K562 (cell line): ENCODE results near the gene FAM110D. TPM values are rescaled to one million over a fixed set of nuclear protein-coding genes. Genes with fewer than 3 reads are reported as not detected.
A peak's percentile ranks its signal among the peaks of the same experiment; 100 is the strongest.

Source experiments
- FOXK1 ChIP-seq: sonication (generic); formaldehyde crosslinking; IDR thresholded peaks from 2 replicates; pipeline ENCODE4 v1.8.0; 2022; ENCODE audit warnings: missing genetic modification reagents, mild to moderate bottlenecking, borderline replicate concordance
- FOXM1 ChIP-seq, 2 experiments: fragments of 450-650 bp in 1 of 2; sonication (generic) in 1 of 2; formaldehyde crosslinking in 1 of 2; IDR thresholded peaks; 2 replicates each; pipeline versions ENCODE4 v1.6.1 to v1.9.0; 2017 to 2022; ENCODE audit warnings: low read depth in 2 of 2, mild to moderate bottlenecking in 2 of 2, missing genetic modification reagents in 1 of 2, moderate library complexity in 1 of 2
- FOXO4 ChIP-seq: fragments of 450-650 bp; formaldehyde crosslinking; IDR thresholded peaks from 2 replicates; pipeline ENCODE4 v1.4.0; 2020; ENCODE audit warnings: mild to moderate bottlenecking, moderate library complexity
- GABPA ChIP-seq: fragments of 200-800 bp; sonication (Bioruptor generic); conservative IDR thresholded peaks from 2 replicates; pipeline ENCODE4 v1.6.1; 2016; ENCODE audit warnings: low read depth, missing genetic modification characterization, missing compliant biosample characterization
- GTF2A2 ChIP-seq: IDR thresholded peaks from 2 replicates; pipeline ENCODE4 v1.6.1; 2016; ENCODE audit warnings: mild to moderate bottlenecking, missing genetic modification characterization, missing compliant biosample characterization
- HDAC8 ChIP-seq: fragments of 450-650 bp; IDR thresholded peaks from 2 replicates; pipeline ENCODE4 v1.6.1; 2016; ENCODE audit warnings: mild to moderate bottlenecking, missing genetic modification characterization, moderate library complexity, missing compliant biosample characterization
- REST ChIP-seq, 2 experiments: fragments of 450-650 bp; formaldehyde crosslinking in 1 of 2; IDR thresholded peaks; 2 replicates each; pipeline versions ENCODE4 v1.4.0 to v1.6.1; 2014 to 2020; ENCODE audit warnings: mild to moderate bottlenecking in 2 of 2, borderline replicate concordance in 1 of 2, low read depth in 1 of 2
- SAFB ChIP-seq: fragments of 200-400 bp; formaldehyde crosslinking; IDR thresholded peaks from 2 replicates; pipeline ENCODE4 v1.6.1; 2017; ENCODE audit warnings: low read depth, low read length, borderline replicate concordance
- SOX6 ChIP-seq: fragments of 450-650 bp; IDR thresholded peaks from 2 replicates; pipeline ENCODE4 v1.6.1; 2014; ENCODE audit warnings: mild to moderate bottlenecking
- SRSF1 ChIP-seq: fragments of 200-400 bp; formaldehyde crosslinking; IDR thresholded peaks from 2 replicates; pipeline ENCODE4 v1.6.1; 2017; ENCODE audit warnings: mild to moderate bottlenecking, low read depth, low read length, moderate library complexity
- TARDBP ChIP-seq: fragments of 450-650 bp; IDR thresholded peaks from 2 replicates; pipeline ENCODE4 v1.6.1; 2016
- TEAD1 ChIP-seq, 2 experiments: fragments of 450-650 bp in 1 of 2; sonication (generic) in 1 of 2; formaldehyde crosslinking; IDR thresholded peaks; 2 replicates each; pipeline versions ENCODE4 v1.4.0 to v1.8.0; 2020 to 2022; ENCODE audit warnings: mild to moderate bottlenecking in 2 of 2, missing genetic modification reagents in 1 of 2
- TGIF2 ChIP-seq: sonication (generic); formaldehyde crosslinking; IDR thresholded peaks from 2 replicates; pipeline ENCODE4 v1.8.1; 2022; ENCODE audit warnings: mild to moderate bottlenecking, missing genetic modification reagents, moderate library complexity
- ZNF12 ChIP-seq: sonication (generic); formaldehyde crosslinking; IDR thresholded peaks from 2 replicates; pipeline ENCODE4 v1.4.0; 2020; ENCODE audit warnings: mild to moderate bottlenecking, missing genetic modification reagents
- ZNF175 ChIP-seq: fragments of 200-800 bp; sonication (Bioruptor generic); IDR thresholded peaks from 2 replicates; pipeline ENCODE4 v1.6.1; 2016; ENCODE audit warnings: low read depth, mild to moderate bottlenecking, missing genetic modification characterization, missing compliant biosample characterization
- ZNF232 ChIP-seq: sonication (generic); formaldehyde crosslinking; IDR thresholded peaks from 2 replicates; pipeline ENCODE4 v1.8.0; 2022; ENCODE audit warnings: mild to moderate bottlenecking, missing genetic modification reagents
- ZNF589 ChIP-seq: fragments of 200-800 bp; sonication (Bioruptor generic); IDR thresholded peaks from 2 replicates; pipeline ENCODE4 v1.6.1; 2016; ENCODE audit warnings: low read depth, missing genetic modification characterization, missing compliant biosample characterization
- polyA plus RNA-seq, 8 experiments: library from polyadenylated mRNA; depleted of rRNA in 4 of 8; stranded (reverse) in 5 of 8; unstranded in 3 of 8; fragments of >200 nt; fragmentation: Nextera tagmentation in 2 of 8; fragmentation: Illumina TruSeq in 1 of 8; extraction: Ambion mirVana in 2 of 8; extraction: Trizol in 1 of 8; gene quantifications; 2 replicates each; pipeline versions ENCODE4 v1.2.1 to v1.2.3, GENCODE V29; 2011 to 2014; ENCODE audit warnings: inconsistent platforms in 1 of 8, missing spikeins in 1 of 8
- total RNA-seq, 7 experiments: library from RNA; depleted of rRNA in 6 of 7; stranded (reverse); fragments of >200 nt in 6 of 7; fragmentation: Illumina TruSeq in 2 of 7; extraction: Trizol in 2 of 7; gene quantifications; 2 replicates each; pipeline versions ENCODE4 v1.2.1 to v1.2.3, GENCODE V29; 2011 to 2021; ENCODE audit warnings: low replicate concordance in 1 of 7

The FAM110D gene
- total and polyA plus RNA-seq, 9 of the 15 experiments (the other 6 are each of a cell fraction or from before 2014, with no cell fraction given) = 0.04 to 1.1 (median 0.33) TPM

- TF ChIP-seq REST (IDR thresholded peaks at IDR 0.05; ENCODE audit: borderline replicate concordance) = peak; percentile 81
- TF ChIP-seq REST (CRISPR knock-in tag; IDR thresholded peaks at IDR 0.05; ENCODE audit: low read depth) = no peak; the same call in 1 of the 2 replicates
- no peak for TF ChIP-seq TGIF2
- peak; percentile 64; the same call in 1 of the 2 replicates for TF ChIP-seq GTF2A2
- TF ChIP-seq FOXK1 (CRISPR knock-in tag) = peak; percentile 60; the same call in 1 of the 2 replicates
- peak; percentile 74; the same call in 1 of the 2 replicates for TF ChIP-seq ZNF12 (CRISPR knock-in tag)
- no peak for TF ChIP-seq SRSF1
- TF ChIP-seq SAFB = peak; percentile 55; the same call in 1 of the 2 replicates
- TF ChIP-seq SOX6 = 0 out of 2 replicates have a peak, but pooled peaks have one; percentile 17
- TF ChIP-seq TEAD1 (CRISPR knock-in tag; IDR thresholded peaks at IDR 0.05) = peak; percentile 76 to 91; a peak in 3 of 4 replicates
- TF ChIP-seq TARDBP = peak; percentile 11; the same call in 1 of the 2 replicates
- peak; percentile 84; the same call in 1 of the 2 replicates for TF ChIP-seq ZNF232 (CRISPR knock-in tag)
- TF ChIP-seq ZNF175 (CRISPR knock-in tag) = peak; percentile 54; the same call in 1 of the 2 replicates
- peak; percentile 60 for TF ChIP-seq GABPA (tag)
- TF ChIP-seq FOXM1 (IDR thresholded peaks at IDR 0.05; ENCODE audit: low read depth) = no peak
- TF ChIP-seq FOXM1 (CRISPR knock-in tag; IDR thresholded peaks at IDR 0.05; ENCODE audit: low read depth) = peak; percentile 93
- peak; percentile 62 for TF ChIP-seq HDAC8 (tag)
- TF ChIP-seq FOXO4 = 0 out of 2 replicates have a peak, but pooled peaks have one; percentile 9
- TF ChIP-seq ZNF589 (CRISPR knock-in tag) = peak; percentile 89
These were observed 2.7 kb downstream of the FAM110D start (continued) for GRCh38 chr1:26161415-26162219.
